Measurements from ENCODE around the gene OSBPL8. TPM values are rescaled to one million over a fixed set of nuclear protein-coding genes. Genes with fewer than 3 reads are reported as not detected.

OSBPL8 gene
- total and polyA plus RNA-seq, 2 of the 8 experiments (the other 6 are each of a cell fraction or from before 2014, with no cell fraction given), result 10.9 to 81.1 TPM

- Histone ChIP-seq H3K9ac (replicated peaks in 1 of 4; ENCODE audit: extremely low read depth in 1 of 4, low read depth in 3 of 4, low read length in 3 of 4) (no peak overlapping the region), H2BK120ac (replicated peaks; ENCODE audit: low read depth, low read length) (no peak overlapping the region), H3K4ac (replicated peaks; ENCODE audit: insufficient read length, low read depth, low read length) (no peak overlapping the region), H3K18ac (ENCODE audit: extremely low read depth, low read length) (no peak overlapping the region), H3K79me2 (ENCODE audit: control insufficient read depth in 1 of 2, insufficient read depth in 2 of 2, low read length in 2 of 2) (peaks cover 0 to 66% of the 10 kb centered on the region in 2 experiments; a peak in 2 of 4 replicates), H3K56ac (replicated peaks; ENCODE audit: insufficient read length, low read depth, low read length) (no peak overlapping the region), H2BK15ac (ENCODE audit: low read length) (no peak overlapping the region), H2BK5ac (ENCODE audit: low read depth, low read length) (no peak overlapping the region), H2AK5ac (ENCODE audit: low read depth, low read length) (no peak overlapping the region), H3K9me3 (ENCODE audit: insufficient read depth in 2 of 2, low read depth in 1 of 2, low read length in 1 of 2) (peaks cover 8 to 22% of the 10 kb centered on the region in 2 experiments), H3K23me2 (ENCODE audit: low read depth, low read length) (no peaks in the 10 kb centered on the region), H4K8ac (ENCODE audit: extremely low read depth, insufficient read depth, low read length) (no peak overlapping the region), H3K36me3 (ENCODE audit: control insufficient read depth in 2 of 4, insufficient read depth in 4 of 4, low read length in 3 of 4) (peaks cover 0 to 8% (median 1%) of the 10 kb centered on the region in 4 experiments; a peak in 2 of 8 replicates), H2BK20ac (ENCODE audit: low read length) (no peak overlapping the region), H2AFZ (ENCODE audit: low read length) (no peak overlapping the region), H3K79me1 (ENCODE audit: low read depth, low read length) (0 out of 2 replicates have a peak, but pooled peaks cover 3% of the 10 kb centered on the region), H3K4me1 (replicated peaks in 1 of 4; ENCODE audit: control insufficient read depth in 3 of 4, insufficient read depth in 4 of 4, low read length in 3 of 4) (no peaks in the 10 kb centered on the region; a peak in 2 of 7 replicates), H3K27ac (ENCODE audit: low read depth, low read length) (no peak overlapping the region), H4K5ac (ENCODE audit: insufficient read length, low read depth, low read length) (no peak overlapping the region), H2BK12ac (ENCODE audit: low read depth, low read length) (no peak overlapping the region), H4K20me1 (replicated peaks in 1 of 2; ENCODE audit: control insufficient read depth in 1 of 2, insufficient read depth in 2 of 2, low read length in 2 of 2) (no peaks in the 10 kb centered on the region), H3K4me2 (ENCODE audit: insufficient read depth in 1 of 2, low read depth in 2 of 2, low read length in 2 of 2) (no peak overlapping the region), H3K4me3 (ENCODE audit: extremely low read depth in 1 of 4, insufficient read depth in 2 of 4, low read depth in 3 of 4, low read length in 4 of 4) (no peak overlapping the region), H3K14ac (ENCODE audit: insufficient read length) (no peak overlapping the region), H3K27me3 (replicated peaks in 1 of 4; ENCODE audit: control insufficient read depth in 3 of 4, extremely low read depth in 1 of 4, insufficient read depth in 3 of 4, low read length in 3 of 4) (no peaks in the 10 kb centered on the region), H4K91ac (replicated peaks; ENCODE audit: insufficient read length, low read length) (no peak overlapping the region), H3K23ac (ENCODE audit: insufficient read length) (no peak overlapping the region)
- TF ChIP-seq POLR2AphosphoS5 (IDR thresholded peaks at IDR 0.05; ENCODE audit: low read depth, low read length) (no peak), RBBP5 (IDR thresholded peaks at IDR 0.05; ENCODE audit: borderline replicate concordance, low read depth, low read length) (no peak), TBP (IDR thresholded peaks at IDR 0.05; ENCODE audit: low read depth, low read length) (no peak), KDM1A (IDR thresholded peaks at IDR 0.05; ENCODE audit: borderline replicate concordance, low read length) (no peak), BRCA1 (IDR thresholded peaks at IDR 0.05; ENCODE audit: low read depth, low read length) (no peak), BACH1 (IDR thresholded peaks at IDR 0.05; ENCODE audit: low read length) (no peak), RFX5 (IDR thresholded peaks at IDR 0.05; ENCODE audit: borderline replicate concordance, low read depth, low read length) (no peak), CBX8 (IDR thresholded peaks at IDR 0.05; ENCODE audit: borderline replicate concordance, low read depth, low read length) (no peak), HDAC2 (IDR thresholded peaks at IDR 0.05; ENCODE audit: borderline replicate concordance in 1 of 2, low read depth in 2 of 2, low read length in 2 of 2) (no peak)
- CTCF ChIA-PET (ENCODE audit: partially characterized antibody), result no interaction called here
- POLR2A ChIA-PET (ENCODE audit: partially characterized antibody), result no interaction called here
- FAIRE-seq (no peak), DNase-seq (ENCODE audit: low read depth in 1 of 2, low spot score in 2 of 2) (no peak)
These were observed 36.2 kb downstream of the OSBPL8 start for GRCh38 chr12:76523408-76523807.

Measured in H1 (cell line).